Activated CD8-positive, alpha-beta memory T cell treated with anti-CD3 and anti-CD28 coated beads, Interleukin-2, amount 50 U/mL, for 24 hours (primary cell): ENCODE measurements around the gene CRYBG1.
"Not testable (repeated sequence)": the region's sequence is repeated elsewhere in the genome, so short reads cannot be mapped to it uniquely, and the experiment has no call there.

Experiments used
- DNase-seq: peaks from one replicate; pipeline ENCODE4 v3.0.0-alpha.2; 2020; ENCODE audit errors: extremely low read depth

The CRYBG1 gene

DNA sequence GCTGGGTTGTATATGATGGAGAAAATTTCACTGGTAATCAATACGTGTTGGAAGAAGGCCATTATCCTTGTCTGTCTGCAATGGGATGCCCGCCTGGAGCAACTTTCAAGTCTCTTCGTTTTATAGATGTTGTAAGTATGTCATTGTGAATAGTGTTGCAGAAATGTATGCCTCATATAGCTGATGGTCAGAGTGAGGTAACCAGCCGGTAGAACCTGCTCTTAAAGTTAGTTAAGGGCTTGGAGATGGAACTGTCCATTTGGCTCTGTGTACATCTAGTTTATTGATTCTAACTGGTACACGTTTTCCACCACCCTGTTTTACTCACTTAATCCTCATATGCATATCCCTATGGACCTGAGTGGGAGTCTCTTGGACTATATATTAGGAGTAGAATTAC is 195.2 kb downstream of the CRYBG1 start:
- no peak for DNase-seq

DNA sequence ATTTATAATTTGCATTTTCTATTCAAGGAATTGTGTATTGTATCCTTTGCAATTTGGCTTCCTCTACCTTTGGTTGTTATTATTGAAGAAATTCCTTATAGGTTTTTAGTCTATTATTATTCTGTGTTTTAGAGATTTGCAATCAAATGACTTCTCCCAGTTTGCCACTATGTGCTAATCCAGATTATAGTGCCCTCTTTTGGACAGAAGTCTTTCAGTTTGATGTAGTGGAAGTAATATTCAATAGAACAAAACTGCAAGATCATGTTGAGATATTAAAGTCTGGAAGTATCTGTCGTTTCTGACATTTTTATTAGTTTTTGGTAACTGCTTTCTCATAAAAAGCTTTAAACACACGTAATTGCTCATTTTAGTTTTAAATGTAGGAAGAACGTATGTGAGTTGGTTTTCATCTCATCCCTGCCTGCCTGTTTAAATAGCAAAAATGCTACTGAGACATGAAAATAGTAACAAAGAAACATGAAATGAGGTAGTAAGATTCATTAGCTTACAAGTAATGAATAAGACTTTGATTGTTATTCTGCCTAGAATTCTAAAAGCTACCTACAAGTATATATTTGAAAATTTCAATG is 195.9 kb downstream of the CRYBG1 start:
- no peak for DNase-seq

DNA sequence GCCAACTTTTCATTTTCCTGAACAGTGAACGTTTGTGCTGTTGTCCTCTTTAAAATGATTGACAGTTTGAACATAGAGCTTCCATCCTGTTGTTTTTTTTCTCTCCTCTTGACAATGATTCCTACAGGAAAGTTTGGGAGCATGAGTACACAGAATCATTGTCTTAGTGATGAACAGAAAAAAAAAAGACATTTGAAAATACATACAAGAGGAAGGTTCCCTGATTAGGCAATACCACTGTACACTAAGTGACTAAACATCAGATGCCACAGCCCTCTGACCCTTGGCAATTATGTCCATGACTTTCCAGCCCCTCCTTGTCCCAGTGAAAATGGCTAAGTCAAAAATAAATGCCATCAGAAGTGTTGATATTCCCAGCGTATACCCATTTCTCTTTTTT is 197.3 kb downstream of the CRYBG1 start:
- no peak for DNase-seq

DNA sequence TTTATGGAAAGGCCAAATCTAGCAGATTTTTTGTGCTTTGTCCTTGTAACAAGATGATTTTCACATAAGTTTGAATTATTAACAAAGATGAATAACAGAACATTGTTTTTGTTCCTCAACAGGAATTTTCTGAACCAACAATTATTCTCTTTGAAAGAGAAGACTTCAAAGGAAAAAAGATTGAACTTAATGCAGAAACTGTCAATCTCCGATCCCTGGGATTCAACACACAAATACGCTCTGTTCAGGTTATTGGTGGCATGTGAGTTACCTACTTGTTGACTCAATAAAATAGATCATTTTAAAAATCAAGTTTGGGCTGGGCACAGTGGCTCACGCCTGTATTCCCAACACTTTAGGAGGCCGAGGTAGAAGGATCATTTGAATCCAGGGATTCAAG is 197.8 kb downstream of the CRYBG1 start:
- no peak for DNase-seq

DNA sequence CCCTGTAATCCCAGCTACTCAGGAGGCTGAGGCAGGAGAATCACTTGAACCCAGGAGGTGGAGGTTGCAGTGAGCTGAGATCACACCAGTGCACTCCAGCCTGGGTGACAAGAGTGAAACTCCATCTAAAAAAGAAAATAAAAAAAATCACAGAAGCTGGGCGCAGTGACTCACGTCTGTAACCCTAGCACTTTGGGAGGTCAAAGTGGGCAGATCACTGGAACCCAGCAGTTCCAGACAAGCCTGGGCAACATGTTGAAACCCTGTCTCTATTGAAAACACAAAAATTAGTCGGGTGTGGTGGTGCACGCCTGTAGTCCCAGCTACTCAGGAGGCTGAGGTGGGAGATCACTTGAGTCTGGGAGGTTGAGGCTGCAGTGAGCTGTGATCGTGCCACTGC is 199.1 kb downstream of the CRYBG1 start:
- not testable (repeated sequence) for DNase-seq

DNA sequence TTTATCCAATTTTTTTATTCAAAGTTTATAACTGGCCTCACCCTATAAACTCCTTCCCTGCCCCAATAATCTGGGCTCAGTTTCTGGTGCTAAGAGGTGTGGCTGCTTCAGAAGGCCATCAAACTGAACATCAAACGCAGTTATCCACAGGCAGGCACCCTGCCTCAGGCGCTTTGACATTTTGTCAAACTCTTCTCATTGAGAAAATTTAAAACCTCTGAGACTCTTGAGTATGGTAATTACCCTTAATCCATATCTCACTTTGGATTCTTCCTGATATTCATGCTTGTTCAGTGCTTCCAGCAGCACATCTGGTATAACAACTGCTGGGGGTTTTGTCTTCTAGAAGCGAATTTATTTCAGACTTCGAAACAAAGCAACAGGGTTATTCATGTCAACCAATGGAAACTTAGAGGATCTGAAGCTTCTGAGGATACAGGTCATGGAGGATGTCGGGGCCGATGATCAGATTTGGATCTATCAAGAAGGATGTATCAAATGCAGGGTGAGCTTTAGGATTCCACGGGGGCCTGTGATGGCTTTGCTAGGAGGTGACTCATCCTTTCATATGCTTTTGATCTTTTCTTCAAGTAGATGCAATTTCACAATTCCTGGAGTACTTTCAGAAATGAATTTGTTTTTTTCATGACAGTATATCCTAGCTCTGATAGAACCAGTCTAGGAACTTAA is 200.6 kb downstream of the CRYBG1 start:
- DNase-seq: no peak

DNA sequence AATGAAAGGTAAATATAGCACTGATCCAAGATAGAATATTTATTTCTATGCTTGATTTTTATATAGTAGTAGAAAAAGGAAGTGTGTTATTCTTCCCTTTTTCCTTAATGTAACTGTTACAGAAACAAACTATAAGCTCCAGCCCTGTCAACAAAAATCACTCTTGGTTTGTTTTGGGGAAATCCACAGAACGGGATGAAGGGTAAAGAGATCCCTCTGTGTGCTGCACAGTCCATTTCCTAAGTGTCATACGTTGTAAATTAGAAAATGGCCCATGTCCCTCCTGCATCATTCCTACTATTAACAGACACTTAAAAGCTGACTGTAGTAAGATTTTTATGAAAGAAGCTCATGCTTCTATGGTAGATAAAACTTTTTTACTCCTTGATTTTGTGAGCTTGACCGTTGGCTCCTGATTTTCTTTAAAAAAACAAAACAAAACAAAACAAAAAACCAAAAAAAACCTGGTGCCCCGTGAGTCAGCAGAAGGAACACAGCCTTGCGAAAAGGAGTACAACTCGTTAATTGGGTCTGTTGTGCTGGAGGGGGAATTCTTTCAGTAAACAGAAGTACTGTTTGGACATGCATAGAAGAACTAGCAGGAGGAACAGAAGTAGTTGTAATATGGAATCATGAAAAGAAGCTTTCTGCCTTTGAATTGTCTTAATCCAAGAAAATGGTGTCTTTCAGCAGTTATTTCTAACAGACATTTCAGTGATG is 201.3 kb downstream of the CRYBG1 start:
- DNase-seq: no peak

DNA sequence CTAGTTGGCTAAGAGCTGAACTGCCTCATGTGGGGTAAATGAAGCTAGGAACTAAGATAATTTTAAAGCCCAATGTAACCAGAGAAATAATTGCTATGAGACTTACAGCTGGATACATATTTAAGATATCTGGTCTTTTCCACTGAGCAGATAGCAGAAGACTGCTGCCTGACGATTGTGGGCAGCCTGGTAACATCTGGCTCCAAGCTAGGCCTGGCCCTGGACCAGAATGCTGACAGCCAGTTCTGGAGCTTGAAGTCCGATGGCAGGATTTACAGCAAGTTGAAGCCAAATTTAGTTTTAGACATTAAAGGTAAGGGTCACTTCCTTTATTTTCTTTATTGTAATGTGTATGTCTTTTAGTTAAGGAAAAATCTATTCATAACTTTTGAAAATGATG is 203.1 kb downstream of the CRYBG1 start:
- DNase-seq: no peak

DNA sequence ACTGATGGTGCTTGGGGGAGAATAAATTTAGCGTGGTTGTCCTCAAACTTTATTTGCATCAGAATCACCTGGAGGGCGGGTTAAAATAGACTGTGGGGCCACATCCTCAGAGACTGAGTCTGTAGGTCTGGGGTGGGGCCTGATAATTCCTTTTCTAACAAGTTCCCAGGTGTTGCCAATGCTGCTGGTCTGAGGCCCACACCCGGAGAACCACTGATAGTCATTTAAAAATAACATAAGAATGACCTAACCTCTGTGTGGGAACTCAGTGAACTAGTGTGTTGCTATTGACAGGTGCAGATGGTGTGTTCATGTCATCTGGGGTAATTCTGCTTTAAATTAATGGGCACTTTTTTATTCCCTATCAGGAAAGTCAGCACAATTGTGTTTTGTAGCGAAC is 204.0 kb downstream of the CRYBG1 start:
- no peak for DNase-seq

DNA sequence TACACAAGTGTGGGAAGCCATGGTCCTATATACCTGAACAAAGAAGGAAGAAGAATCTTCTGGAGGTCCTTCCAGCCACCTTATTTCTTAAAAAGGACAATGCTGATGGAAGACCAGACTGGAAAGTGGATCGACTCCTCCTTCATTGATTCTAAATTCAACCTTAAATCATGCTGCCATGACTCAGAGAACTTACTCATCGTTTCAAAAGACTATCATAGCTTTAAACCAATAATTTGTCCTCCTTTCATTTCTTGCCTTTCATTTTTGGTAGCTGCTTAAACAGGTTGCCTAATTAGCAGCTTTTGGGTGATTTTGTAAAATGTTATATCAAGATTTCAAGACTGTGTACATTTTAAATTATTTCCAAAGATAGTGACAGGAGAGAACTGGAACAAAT is 208.0 kb downstream of the CRYBG1 start:
- no peak for DNase-seq

DNA sequence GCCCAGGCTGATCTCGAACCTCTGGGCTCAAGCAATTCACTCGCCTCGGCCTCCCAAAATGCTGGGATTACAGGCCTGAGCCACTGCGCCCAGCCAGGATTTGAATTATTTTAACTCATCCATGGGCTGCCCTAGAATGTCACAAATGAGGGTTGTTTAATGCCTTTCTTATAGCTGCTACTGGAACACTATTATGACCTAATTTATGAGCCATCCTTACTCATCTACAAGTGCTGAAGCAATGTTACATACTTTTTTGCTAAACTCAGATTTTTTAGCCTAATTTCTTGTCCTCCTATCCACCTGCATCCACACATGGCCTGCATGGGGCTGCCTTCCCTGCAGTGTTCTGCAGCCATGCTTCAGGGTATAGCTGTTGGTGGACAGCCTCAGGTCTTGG is 208.9 kb downstream of the CRYBG1 start:
- DNase-seq: no peak

DNA sequence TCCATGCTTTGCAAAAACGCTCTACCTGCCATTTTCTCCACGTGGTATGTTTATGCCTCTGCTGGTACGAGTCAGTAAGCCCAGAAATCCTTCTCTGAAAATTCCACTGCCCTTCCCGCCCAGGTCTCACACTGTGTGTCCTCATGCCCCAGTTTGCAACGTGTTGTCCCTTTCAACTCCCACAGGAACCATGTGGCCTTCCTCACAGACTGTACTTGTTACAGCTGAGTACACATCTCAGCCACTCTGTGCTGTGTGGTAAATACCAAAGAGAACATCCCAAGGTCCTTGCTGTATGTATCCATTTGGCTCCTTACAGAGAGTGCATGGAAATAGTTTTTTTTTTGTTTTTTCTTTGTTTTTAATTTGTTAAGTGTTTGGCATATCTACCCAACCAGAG is 211.9 kb downstream of the CRYBG1 start:
- no peak for DNase-seq

DNA sequence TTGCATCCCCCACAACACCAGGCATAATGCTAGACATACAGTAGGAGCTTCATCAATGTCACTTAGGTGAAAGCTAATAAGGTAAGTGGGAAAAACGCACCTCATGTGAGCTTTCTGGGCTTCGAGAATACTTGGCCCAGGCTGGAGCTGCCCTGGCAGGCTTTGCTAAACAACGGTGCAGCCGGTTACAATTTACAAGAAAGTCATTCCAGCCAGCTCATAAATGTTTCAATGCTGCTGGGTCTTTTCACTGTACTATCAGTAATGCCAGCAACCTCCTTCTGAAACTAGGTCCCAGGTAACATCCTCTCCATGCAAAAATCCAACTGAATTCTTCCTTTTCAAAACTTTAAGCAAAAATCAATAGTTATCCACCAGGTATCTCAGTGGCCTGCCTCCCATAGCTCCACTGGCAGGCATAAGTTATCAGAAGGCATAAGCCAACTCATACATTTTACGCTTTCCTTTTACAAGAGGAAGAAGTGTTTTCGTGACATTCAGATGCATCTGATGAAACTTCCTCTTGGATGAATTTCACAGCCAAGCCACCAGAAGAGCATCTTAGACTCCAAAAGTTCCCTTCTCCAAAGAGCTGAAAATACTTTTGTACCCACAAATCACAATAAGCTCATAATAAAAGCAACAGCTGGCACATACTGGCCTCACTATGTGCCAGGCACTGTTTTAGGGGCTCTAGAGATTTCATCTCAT is 212.5 kb downstream of the CRYBG1 start:
- DNase-seq: no peak

DNA sequence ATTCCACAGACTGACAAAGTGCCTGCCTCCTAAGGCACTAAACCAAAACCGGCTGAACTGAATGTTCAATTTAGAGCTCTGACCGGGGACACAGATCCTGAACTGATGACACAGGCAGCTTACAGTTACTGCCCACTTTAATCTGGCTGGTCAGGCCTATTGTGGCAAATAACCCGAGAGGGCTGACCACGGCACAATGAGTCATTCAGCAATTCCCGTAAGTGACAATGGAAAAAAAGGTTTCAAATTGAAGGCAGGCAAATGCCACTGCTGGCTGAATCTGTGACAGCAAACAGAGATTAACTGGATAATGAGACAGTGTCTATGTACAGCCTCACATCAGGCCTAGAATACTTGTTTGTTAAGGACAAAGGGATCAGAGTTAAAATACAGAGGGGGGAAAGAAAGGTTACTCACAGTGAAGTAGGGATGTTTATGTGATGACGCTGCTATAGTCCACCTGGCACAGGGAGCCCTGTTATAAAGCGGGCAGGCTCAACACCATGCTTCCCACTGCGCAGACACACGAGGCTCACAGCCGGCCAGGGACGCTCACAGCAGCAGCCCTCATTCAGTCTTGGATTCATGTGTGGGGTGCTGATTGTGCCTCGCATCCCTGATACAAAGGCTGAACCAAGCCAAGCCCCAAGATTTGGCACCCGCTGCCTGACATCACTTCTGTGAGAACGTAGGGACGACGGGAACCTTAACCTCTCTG is 214.4 kb downstream of the CRYBG1 start:
- DNase-seq: no peak

DNA sequence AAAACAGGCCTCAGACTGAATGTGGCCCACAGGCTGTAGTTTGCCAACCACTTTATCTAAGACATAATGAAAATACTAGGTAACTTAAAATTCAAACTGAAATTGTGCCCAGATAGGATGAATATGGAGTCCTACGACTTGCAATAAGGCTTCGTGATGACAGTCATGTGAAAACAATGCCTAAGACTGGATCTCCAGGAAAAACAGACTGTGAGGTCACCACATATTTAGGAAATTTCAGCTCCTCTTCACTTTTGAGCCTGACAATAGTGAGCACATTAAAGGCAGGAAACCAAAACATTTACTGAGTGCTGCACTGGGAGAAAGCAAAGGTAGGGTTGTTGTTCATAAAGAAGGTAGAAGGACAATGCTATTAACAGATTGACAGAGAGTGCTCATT is 218.8 kb downstream of the CRYBG1 start:
- no peak for DNase-seq

DNA sequence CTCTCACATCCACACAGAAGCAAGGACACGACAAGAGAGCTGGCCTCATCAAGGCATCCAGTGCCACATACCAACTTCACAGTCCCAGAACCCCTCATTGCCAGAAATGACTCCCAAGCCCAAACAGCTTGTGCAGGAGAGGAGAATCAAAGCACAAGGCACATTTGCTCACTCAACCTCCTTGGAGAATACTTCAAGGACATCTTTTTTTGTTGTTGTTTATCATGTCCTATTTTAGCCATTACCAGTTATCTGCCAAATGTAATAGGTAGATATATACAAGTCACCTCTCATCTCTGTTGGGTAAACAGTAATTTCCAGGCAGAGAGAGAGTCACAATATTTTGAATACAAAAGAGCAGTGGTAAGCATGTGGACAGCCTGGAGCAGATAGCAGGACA is 221.0 kb downstream of the CRYBG1 start:
- DNase-seq: no peak

DNA sequence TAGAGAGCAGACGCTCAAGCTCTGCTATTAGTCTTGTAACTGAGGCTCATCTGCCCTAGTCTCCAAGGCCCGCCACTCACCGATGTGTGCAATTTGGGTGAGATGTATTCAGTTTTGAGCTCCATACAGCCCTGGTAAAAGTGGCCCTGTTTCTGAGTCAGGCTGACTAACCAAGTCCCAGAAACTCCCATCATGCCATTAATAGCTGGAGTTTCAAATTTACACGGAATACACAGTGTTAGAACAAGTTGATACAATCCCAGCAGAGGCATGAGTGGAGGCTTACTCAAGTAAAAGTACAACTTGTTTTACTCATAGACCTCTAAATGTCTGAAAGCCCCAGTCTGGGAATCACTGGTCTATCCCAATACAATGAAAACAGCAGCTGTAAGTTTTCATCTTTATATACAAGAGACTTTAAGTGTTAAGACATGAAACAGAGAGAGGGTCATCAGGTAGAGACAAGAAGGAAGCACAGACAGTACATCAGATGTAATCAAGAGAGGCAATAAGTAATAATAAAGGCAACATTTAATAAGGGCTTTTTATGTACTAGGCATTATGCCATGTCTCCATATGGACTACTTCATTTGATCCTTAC is 226.4 kb downstream of the CRYBG1 start:
- no peak for DNase-seq

DNA sequence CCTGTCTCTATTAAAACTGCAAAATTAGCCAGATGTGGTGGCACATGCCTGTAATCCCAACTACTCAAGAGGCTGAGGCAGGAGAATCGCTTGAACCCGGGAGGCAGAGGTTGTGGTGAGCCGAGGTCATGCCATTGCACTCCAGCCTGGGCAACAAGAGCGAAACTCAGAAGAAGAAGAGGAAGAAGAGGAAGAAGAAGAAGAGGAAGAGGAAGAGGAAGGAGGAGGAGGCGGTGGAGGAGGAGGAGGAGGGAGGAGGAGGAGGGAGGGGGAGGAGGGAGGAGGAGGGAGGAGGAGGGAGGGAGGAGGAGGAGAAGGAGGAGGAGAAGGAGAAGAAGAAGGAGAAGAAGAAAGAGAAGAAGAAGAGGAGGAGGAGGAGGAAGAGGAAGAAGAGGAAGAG is 228.4 kb downstream of the CRYBG1 start:
- not testable (repeated sequence) for DNase-seq

DNA sequence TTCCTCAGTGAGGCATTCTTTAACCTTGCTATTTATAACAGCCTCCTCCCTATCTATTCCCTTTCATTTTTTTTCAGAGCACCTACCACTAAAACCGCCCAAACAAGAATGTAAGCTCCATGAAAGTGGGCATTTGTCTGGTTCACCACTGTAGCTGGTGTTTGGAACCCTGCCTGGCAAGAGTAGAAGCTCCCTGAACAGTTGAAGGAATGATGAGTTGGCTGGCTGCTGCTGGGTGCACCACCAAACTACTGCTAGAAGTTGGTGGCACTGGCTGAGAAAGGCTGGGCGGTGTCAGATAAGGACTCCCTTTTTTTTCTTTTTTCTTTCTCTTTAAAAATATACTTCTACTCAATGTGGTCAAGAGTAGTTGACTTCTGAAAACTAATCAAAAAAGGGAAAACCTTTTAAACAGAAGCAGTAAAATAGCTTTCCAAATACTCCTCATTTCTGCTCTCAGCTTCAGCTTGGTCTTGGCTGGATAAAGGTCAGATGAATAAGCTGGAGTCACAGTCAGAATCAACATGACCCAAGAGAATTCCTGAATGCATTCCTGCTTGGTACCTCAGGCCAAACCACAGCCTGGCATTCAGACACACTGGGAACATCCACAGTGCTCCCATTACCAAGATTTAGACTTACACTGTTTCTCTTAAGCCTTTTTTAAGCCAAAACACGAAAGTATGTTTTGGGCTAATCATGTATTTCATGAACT is 230.8 kb downstream of the CRYBG1 start:
- no peak for DNase-seq

DNA sequence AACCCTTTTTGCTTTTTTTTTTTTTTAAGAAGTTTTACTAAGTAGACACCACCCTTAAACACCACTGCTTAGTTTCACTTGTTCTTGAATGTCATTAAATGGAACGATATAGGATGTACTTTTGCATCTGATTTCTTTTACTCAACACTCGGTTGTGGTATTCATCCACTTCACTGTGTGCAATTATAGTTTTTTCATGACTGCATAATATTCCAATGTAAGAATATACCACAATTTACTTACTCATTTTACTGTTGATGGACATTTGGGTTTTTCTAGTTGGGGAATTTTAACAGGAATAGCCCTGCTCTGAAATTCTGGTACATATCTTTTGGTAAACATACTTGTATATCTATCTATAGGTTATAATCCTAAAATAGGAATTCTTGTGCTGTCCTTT is 238.9 kb downstream of the CRYBG1 start:
- DNase-seq: no peak

DNA sequence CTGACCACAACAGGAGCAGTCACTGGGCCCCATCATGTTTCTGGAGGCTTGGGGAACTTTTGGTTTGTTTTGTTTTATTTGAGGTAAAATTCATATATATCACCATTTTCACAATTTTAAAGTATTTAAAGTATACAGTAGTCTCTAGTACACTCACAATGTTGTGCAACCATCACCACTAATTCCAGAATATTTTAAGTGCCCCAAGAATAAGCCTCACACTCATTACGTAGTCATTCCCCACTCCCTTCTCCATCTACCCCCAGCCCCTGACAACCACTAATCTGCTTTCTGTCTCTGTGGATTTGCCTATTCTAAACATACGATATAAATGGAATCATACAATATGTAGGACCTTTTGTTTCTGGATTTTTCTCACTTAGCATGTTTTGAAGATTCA is 239.8 kb downstream of the CRYBG1 start:
- DNase-seq: no peak
